Esophagus squamous epithelium (tissue), 4 donors: Measurements from ENCODE around the gene RHOT2.

ENCODE experiments used
- CTCF ChIP-seq, 6 experiments: fragments of 450-650 bp in 4 of 6; fragments of 200-600 bp in 2 of 6; sonication (generic) in 2 of 6; IDR thresholded peaks; one replicate each; pipeline ENCODE4 v1.5.1; 2016 to 2019; ENCODE audit warnings: antibody characterized with exemption in 6 of 6, mild to moderate bottlenecking in 4 of 6, moderate library complexity in 4 of 6
- POLR2A ChIP-seq, 4 donors: fragments of 450-650 bp; IDR thresholded peaks; one replicate each; pipeline ENCODE4 v1.6.1; 2017; ENCODE audit warnings: antibody characterized with exemption in 4 of 4, mild to moderate bottlenecking in 4 of 4, moderate library complexity in 3 of 4

- TF ChIP-seq POLR2A (IDR thresholded peaks at IDR 0.05): no peak
- no peak for TF ChIP-seq CTCF (IDR thresholded peaks at IDR 0.05)
Measured at GRCh38 chr16:687499-687898, 19.6 kb downstream of the RHOT2 start.
